HG02642 (cell line): Measurements from ENCODE around the gene DCUN1D1.

Experiments
- ATAC-seq: cut with Tn5 transposase; IDR thresholded peaks from one replicate; pipeline ENCODE4 v1.9.1; 2021; ENCODE audit warnings: mild to moderate bottlenecking; ENCODE audit not compliant: unreplicated experiment, poor library complexity

The DCUN1D1 gene

DNA sequence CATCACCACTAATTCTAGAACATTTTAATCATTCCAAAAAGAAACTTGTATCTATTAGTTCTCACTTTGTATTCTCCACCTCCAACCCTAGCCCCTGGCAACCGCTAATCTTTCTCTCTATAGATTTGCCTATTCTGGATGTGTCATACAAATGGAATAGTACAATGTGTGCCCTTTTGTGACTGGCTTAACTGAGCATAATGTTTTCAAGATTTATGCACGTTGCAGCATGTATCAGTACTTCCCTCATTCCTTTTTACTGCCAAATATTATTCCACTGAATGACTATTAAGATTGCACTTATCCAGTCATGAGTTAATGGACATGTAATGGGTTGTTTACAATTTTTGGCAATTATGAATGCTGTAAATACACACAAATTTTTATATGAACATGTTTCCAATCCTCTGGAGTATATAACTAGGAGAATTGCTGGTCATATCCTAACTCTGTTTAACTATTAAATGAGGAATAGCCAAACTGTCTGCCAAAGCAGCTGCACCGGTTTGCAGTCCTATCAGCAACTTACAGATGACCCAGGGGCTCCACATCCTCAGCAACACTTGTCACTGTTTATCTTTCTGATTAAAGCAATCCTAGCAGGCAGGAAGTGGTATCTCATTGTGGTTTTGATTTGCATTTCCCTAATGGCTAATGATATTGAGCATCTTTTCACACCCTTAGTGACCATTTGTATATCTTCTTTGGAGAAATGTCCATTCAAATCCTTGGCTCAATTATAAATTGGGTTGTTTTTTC is 42.9 kb downstream of the DCUN1D1 start:
- ATAC-seq = peak; percentile 65

DNA sequence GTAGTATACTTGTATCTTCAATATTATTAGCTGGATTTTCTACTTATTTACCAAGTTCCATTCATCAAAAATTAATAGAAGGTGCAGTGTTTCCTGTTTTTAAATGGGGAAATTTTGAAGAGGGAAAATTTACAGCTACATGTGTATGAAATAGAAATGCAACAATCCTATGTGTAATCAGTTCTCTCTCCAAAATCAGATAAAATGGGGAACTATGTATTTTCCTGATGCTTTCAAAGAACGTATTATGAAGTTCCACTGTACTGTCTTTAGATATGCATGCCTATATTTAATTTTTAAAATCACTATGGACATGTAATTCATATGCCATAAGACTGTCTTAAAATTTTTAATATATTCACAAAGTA is 43.4 kb downstream of the DCUN1D1 start:
- no peak for ATAC-seq

GRCh38 chr3:182936239-182936917 is 44.0 kb downstream of the DCUN1D1 start:
- no peak for ATAC-seq

DNA sequence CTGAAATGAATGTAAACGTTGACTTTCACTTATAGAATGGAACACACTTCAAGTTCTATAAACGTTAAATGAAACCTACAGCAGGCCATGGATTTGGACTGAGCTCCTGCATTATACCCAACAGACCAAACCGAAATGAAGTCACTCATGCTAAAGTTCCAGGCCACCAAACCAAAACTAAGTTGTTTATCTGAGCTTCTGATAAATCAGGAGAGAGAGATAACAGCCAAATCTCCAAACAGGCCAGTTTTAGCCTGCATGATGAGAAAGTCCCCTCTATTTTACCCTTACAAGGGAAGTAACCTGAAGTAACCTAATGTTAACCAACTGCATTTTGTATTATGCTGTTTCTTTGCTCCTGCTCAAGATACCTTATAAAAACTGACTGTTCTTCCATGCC is 44.5 kb downstream of the DCUN1D1 start:
- no peak for ATAC-seq

DNA sequence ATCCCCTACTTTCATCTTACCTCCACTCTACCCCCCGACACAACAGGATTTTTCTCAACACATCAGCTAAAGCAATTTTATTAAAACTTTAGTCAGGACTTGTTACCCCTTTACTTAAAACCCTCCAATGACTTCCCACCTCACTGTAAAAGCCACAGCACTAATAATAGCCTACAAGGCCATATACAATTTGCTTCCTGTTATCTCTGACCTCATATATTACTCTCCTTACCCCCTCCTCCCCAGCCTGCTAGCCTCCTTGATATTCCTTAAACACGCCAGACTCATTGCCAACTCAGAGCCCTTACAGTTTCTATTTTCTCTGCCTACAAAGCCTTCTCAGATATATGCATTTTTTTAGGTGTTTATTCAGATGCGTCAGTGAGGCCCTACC is 54.4 kb downstream of the DCUN1D1 start:
- ATAC-seq = peak; percentile 4

- peak; percentile 97 for ATAC-seq
Measured at GRCh38 chr3:182925330-182925943, 54.9 kb downstream of the DCUN1D1 start.

- ATAC-seq = no peak
Measured at GRCh38 chr3:182921665-182922355, 58.5 kb downstream of the DCUN1D1 start.

- ATAC-seq = no peak
Measured at GRCh38 chr3:182920515-182921084, 59.7 kb downstream of the DCUN1D1 start.

DNA sequence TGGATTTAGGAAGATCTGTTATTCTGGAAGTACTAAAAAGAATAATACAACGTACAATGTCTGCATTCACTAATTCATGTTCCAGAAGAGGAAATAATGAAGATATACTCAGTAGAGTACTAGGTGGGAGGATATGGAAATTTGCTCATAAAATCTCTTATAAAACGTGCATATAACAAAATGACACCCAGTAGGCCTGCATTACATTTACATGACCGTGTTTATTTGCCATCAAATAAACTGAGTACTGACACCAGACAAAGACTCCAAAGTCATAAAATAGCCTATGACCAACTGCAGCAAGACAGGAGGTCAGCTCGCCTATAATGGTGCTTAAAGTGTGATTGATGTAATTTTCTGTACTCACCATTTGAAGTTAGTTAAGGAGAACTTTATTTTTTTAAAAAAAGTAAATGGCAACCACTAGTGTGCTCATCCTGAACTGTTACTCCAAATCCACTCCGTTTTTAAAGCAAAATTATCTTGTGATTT is 60.4 kb downstream of the DCUN1D1 start:
- ATAC-seq = no peak

DNA sequence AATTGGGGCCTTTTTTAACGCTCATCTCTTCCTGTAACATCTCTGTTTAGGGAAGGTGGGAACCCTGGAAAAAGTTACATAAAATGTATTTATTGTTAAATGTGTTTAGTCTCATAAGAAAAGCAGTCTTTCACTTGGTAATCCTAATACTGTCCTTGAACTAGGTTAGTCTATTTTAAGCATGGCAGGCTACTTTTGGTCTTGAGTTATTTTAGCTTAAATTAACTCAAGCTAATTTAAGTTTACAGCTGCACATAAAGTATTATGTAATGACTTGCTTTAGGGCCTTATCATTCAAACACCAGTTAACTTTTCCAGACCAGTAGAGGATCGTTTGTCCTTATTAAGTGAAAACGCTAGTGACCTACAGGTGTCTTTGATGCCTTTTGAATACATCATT is 63.2 kb downstream of the DCUN1D1 start:
- no peak for ATAC-seq

GRCh38 chr3:182914341-182914740 is 66.0 kb downstream of the DCUN1D1 start:
- no peak for ATAC-seq

- peak; percentile 88 for ATAC-seq
Measured at GRCh38 chr3:182913889-182914288, 66.4 kb downstream of the DCUN1D1 start.

DNA sequence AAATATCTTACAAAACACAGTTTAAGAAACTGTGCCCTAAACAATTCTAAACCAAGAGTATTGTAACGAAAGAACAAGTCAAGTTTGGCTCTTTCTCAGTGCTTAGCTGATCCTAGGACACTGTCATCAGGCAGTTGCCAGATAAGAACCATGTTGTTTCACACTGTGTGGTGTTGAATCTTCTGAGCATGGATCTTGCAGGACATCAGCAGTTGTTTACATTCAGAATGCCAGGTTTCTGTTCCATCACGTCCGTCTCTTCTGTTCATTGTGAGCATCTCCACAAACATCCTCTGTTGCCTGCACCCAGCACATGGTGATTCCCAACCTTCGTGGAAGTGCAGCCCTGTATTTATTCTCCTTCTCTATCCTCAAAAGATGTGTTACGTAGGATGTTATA is 67.9 kb downstream of the DCUN1D1 start:
- ATAC-seq = no peak

- no peak for ATAC-seq
Measured at GRCh38 chr3:182911782-182912111, 68.6 kb downstream of the DCUN1D1 start.

DNA sequence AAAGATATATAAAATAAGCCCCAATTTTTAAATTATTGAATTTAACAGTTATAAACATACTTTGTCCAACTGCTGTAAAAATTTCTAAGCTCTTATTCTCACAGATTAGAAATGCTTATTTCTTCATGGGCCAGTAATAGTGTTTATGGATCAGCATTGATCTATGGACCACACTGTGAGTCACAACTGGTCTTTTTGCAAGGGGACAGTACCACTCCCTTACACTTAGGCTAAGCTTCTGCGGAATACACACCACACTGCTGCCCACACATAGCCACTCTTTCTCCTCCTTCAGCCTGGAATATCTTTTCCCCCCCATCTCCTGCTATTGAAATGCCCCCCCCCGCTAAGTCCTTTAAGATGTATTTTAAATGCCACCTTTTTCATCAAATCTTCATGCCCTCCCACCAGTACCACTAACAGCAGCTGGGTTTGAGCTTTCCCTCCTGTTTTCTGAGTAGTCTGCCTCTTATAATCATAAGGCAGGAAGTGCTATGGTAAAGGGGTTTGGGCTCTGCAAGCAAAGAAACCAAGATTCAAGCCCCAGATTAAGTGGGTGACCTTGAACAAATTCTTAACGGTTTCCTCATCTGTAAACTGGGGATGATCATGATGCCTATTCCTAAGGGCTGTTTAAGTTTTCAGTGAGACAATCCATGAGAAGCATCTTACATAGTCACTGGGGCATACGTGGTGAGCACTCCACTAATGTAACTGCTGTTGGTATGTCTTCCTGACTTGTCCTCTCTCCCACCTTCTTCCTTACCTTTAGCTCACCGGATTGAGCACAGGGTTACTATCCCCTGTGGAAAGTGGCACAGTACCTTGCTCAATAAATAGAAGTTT is 69.2 kb downstream of the DCUN1D1 start:
- no peak for ATAC-seq

GRCh38 chr3:182909318-182910040 is 70.9 kb downstream of the DCUN1D1 start:
- no peak for ATAC-seq

DNA sequence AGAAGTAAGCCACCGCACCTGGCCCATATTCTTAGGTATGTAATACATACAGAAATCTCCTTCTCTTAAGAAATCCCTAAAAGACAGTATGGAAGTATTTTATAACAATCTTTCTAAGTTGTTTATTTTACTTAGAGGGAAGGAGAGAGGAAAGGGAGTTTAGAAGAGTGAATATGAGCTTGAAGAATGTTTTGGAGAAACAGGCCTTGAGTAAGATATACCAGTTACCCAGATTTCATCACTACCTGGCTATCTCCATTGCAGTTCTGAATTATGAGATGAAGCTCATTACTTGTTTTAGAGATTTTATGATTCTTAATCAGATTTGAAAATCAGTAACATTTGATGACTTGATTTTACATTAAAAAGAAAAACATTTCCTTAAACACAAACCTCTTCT is 71.9 kb downstream of the DCUN1D1 start:
- ATAC-seq = no peak

DNA sequence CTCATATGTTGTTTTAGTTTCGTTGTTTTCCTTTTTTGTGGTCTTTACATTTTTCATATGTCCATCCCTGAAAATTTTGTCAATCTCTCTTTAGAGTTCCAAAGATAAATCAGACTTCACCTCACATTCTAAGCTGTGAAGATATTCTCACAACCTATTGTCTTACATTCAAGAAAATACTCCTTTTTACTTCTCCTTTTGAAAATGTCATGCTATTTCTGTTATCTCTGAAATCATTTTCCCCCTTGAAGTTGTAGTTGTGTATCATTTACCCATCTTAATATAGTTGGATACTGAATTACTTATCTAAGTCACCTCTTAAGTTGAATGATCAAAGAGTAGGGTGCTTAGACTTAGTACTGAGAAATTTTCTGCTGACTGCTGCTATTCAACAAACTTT is 74.3 kb downstream of the DCUN1D1 start:
- ATAC-seq = no peak

DNA sequence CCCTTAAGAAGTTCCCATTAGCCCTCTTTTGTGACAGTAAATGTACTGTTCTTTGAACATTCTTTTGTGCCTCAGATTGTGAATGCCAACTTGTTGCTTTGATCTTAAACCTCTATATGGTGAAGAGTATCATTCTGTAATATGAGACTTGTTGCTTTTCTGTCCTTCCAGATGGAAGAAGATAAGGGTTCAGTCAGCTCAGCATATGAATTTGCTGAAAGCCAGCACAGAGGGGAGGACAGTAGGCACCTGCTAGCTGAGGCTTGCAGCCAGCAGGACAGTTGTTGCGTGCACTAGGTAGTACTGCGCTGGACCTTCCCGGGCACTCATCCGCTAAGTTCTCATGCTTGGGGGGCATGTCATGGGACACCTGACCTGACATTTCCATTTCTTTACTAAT is 74.7 kb downstream of the DCUN1D1 start:
- no peak for ATAC-seq
